Tibial nerve (tissue), 3 donors: ENCODE measurements around the gene RNF141.

Experiments
- EP300 ChIP-seq, 2 donors: sonication (generic); formaldehyde crosslinking; IDR thresholded peaks; one replicate each; pipeline ENCODE4 v1.6.1; 2017; ENCODE audit warnings: antibody characterized with exemption in 2 of 2, mild to moderate bottlenecking in 1 of 2
- POLR2A ChIP-seq, 2 donors: fragments of 450-650 bp; IDR thresholded peaks; one replicate each; pipeline ENCODE4 v1.6.1; 2017; ENCODE audit warnings: antibody characterized with exemption in 2 of 2, mild to moderate bottlenecking in 2 of 2, moderate library complexity in 2 of 2

GRCh38 chr11:10476342-10476741, 64.6 kb downstream of the RNF141 start:
- TF ChIP-seq EP300 (IDR thresholded peaks at IDR 0.05), result no peak
- no peak for TF ChIP-seq POLR2A (IDR thresholded peaks at IDR 0.05)
